Inflammatory macrophage (primary cell): Measurements from ENCODE around the gene MUC6.
"Not testable (repeated sequence)": the region's sequence is repeated elsewhere in the genome, so short reads cannot be mapped to it uniquely, and the experiment has no call there.

Experiments used
- DNase-seq, 2 donors: peaks; one replicate each; pipeline ENCODE4 v3.0.0-alpha.2; 2020 to 2022

MUC6 gene

GRCh38 chr11:1022908-1023810 lies 13.4 kb downstream of the MUC6 start:
- DNase-seq = no peak

- no peak for DNase-seq
These were observed 14.1 kb downstream of the MUC6 start for GRCh38 chr11:1022411-1022810.

- DNase-seq = no peak
These were observed 16.2 kb downstream of the MUC6 start for GRCh38 chr11:1020211-1020905.

GRCh38 chr11:1019321-1019910 lies 17.1 kb downstream of the MUC6 start:
- no peak for DNase-seq

- DNase-seq = no peak
These were observed 18.4 kb downstream of the MUC6 start for GRCh38 chr11:1018091-1018490.

GRCh38 chr11:1017269-1018005 lies 19.1 kb downstream of the MUC6 start:
- no peak for DNase-seq

GRCh38 chr11:1016610-1017126 lies 19.9 kb downstream of the MUC6 start:
- DNase-seq = not testable (repeated sequence)

GRCh38 chr11:1015826-1016545 lies 20.5 kb downstream of the MUC6 start:
- peak; percentile 54 to 80 for DNase-seq

- DNase-seq = no peak
These were observed 21.5 kb downstream of the MUC6 start for GRCh38 chr11:1015064-1015463.

- DNase-seq = no peak
These were observed 22.2 kb downstream of the MUC6 start for GRCh38 chr11:1014276-1014675.

GRCh38 chr11:1013631-1013935 lies 22.9 kb downstream of the MUC6 start:
- no peak for DNase-seq

- no peak for DNase-seq
These were observed 23.5 kb downstream of the MUC6 start for GRCh38 chr11:1012740-1013630.

- DNase-seq = no peak
These were observed 24.2 kb downstream of the MUC6 start for GRCh38 chr11:1012291-1012690.

- no peak for DNase-seq
These were observed 25.2 kb downstream of the MUC6 start for GRCh38 chr11:1011320-1011698.

- no peak for DNase-seq
These were observed 25.8 kb downstream of the MUC6 start for GRCh38 chr11:1010551-1011319.

GRCh38 chr11:1009991-1010390 lies 26.5 kb downstream of the MUC6 start:
- no peak for DNase-seq

- no peak for DNase-seq
These were observed 27.1 kb downstream of the MUC6 start for GRCh38 chr11:1009371-1009770.

- DNase-seq = no peak
These were observed 27.7 kb downstream of the MUC6 start for GRCh38 chr11:1008803-1009145.

- DNase-seq = no peak
These were observed 28.3 kb downstream of the MUC6 start for GRCh38 chr11:1008001-1008802.

- DNase-seq = no peak
These were observed 29.2 kb downstream of the MUC6 start for GRCh38 chr11:1007279-1007678.
